Measurements from ENCODE around the gene ZNF638.

Gene ZNF638

GRCh38 chr2:71446505-71446904, 114.9 kb downstream of the ZNF638 start:
- Histone ChIP-seq H3K9ac (ENCODE audit: low read length) (no peak overlapping the region), H3K27ac (ENCODE audit: low read length) (no peak overlapping the region), H3K79me2 (ENCODE audit: low read length) (no peaks in the 10 kb centered on the region), H3K4me3 (ENCODE audit: low read length) (no peak overlapping the region), H3K36me3 (replicated peaks; ENCODE audit: low read depth, low read length) (peaks cover 3% of the 10 kb centered on the region), H4K20me1 (ENCODE audit: insufficient read depth, low read length) (no peaks in the 10 kb centered on the region), H2AFZ (ENCODE audit: low read depth, low read length) (no peak overlapping the region), H3K4me2 (ENCODE audit: low read length) (no peak overlapping the region), H3K9me3 (ENCODE audit: insufficient read depth, low read length) (no peaks in the 10 kb centered on the region), H3K27me3 (ENCODE audit: low read depth, low read length) (no peaks in the 10 kb centered on the region), H3K4me1 (ENCODE audit: low read length) (no peaks in the 10 kb centered on the region)
- TF ChIP-seq, protein P1, sequence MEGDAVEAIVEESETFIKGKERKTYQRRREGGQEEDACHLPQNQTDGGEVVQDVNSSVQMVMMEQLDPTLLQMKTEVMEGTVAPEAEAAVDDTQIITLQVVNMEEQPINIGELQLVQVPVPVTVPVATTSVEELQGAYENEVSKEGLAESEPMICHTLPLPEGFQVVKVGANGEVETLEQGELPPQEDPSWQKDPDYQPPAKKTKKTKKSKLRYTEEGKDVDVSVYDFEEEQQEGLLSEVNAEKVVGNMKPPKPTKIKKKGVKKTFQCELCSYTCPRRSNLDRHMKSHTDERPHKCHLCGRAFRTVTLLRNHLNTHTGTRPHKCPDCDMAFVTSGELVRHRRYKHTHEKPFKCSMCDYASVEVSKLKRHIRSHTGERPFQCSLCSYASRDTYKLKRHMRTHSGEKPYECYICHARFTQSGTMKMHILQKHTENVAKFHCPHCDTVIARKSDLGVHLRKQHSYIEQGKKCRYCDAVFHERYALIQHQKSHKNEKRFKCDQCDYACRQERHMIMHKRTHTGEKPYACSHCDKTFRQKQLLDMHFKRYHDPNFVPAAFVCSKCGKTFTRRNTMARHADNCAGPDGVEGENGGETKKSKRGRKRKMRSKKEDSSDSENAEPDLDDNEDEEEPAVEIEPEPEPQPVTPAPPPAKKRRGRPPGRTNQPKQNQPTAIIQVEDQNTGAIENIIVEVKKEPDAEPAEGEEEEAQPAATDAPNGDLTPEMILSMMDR (IDR thresholded peaks at IDR 0.05; ENCODE audit: low read depth, low read length) = no peak
- no peak for TF ChIP-seq EZH2phosphoT487 (IDR thresholded peaks at IDR 0.05; ENCODE audit: low read depth)

DNA sequence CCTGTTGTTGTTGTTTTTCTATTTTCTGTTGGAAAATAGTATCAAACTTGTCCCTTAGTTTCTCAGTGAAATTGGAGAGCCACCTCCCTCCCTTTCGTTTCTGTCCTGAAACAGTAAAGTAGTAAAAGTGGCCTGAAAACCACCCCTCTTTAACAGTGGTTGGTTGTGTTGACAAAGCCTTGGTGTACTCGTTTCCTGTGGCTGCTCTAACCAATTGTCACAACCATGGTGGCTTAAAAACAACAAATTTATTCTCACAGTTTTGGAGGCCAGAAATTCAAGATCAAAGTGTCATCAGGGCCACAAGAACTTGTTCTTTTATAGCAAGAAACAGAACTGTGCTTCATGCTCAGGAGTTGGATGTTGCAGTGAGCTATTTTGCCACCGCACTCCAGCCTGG, 117.8 kb downstream of the ZNF638 start:
- Histone ChIP-seq H3K79me2 (ENCODE audit: low read length) (no peaks in the 10 kb centered on the region), H4K20me1 (ENCODE audit: insufficient read depth, low read length) (no peaks in the 10 kb centered on the region), H3K4me1 (ENCODE audit: low read length) (no peaks in the 10 kb centered on the region), H3K36me3 (replicated peaks; ENCODE audit: low read depth, low read length) (no peaks in the 10 kb centered on the region), H2AFZ (ENCODE audit: low read depth, low read length) (no peak overlapping the region), H3K9ac (ENCODE audit: low read length) (no peak overlapping the region), H3K27ac (ENCODE audit: low read length) (no peak overlapping the region), H3K4me3 (ENCODE audit: low read length) (no peak overlapping the region), H3K9me3 (ENCODE audit: insufficient read depth, low read length) (no peaks in the 10 kb centered on the region), H3K4me2 (ENCODE audit: low read length) (no peak overlapping the region), H3K27me3 (ENCODE audit: low read depth, low read length) (no peaks in the 10 kb centered on the region)
- TF ChIP-seq, protein P1 (IDR thresholded peaks at IDR 0.05; ENCODE audit: low read depth, low read length) = no peak
- TF ChIP-seq EZH2phosphoT487 (IDR thresholded peaks at IDR 0.05; ENCODE audit: low read depth) = no peak

DNA sequence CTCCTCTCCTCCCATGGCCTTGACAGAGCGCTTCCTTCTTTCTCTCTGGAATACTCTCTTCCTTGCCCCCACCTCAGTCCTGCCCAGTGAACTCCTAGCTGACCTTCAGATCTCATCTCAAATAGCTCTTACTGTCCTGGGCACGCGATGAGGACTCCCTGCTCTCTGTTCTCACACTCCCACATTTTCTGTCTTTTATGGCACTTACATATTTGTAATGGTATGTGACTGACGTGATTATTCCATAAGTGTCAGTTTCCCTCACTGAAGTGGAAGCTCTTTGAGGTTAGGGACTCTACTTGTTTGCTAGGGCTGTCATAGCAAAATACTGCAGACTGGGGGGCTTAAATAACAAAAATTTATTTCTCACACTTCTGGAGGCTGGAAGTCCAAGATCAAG, 120.1 kb downstream of the ZNF638 start:
- Histone ChIP-seq H3K79me2 (ENCODE audit: low read length) (no peaks in the 10 kb centered on the region), H3K9ac (ENCODE audit: low read length) (no peak overlapping the region), H3K4me1 (ENCODE audit: low read length) (no peaks in the 10 kb centered on the region), H2AFZ (ENCODE audit: low read depth, low read length) (no peak overlapping the region), H3K27ac (ENCODE audit: low read length) (no peak overlapping the region), H3K9me3 (ENCODE audit: insufficient read depth, low read length) (no peaks in the 10 kb centered on the region), H3K4me3 (ENCODE audit: low read length) (no peak overlapping the region), H4K20me1 (ENCODE audit: insufficient read depth, low read length) (no peaks in the 10 kb centered on the region), H3K4me2 (ENCODE audit: low read length) (no peak overlapping the region), H3K36me3 (replicated peaks; ENCODE audit: low read depth, low read length) (no peaks in the 10 kb centered on the region), H3K27me3 (ENCODE audit: low read depth, low read length) (no peaks in the 10 kb centered on the region)
- TF ChIP-seq EZH2phosphoT487 (IDR thresholded peaks at IDR 0.05; ENCODE audit: low read depth) = no peak
- TF ChIP-seq, protein P1 (IDR thresholded peaks at IDR 0.05; ENCODE audit: low read depth, low read length) = no peak

- no peak overlapping the region for H2AFZ ChIP-seq (ENCODE audit: low read depth, low read length)
- H3K4me1 ChIP-seq (ENCODE audit: low read length) = no peaks in the 10 kb centered on the region
- H4K20me1 ChIP-seq (ENCODE audit: insufficient read depth, low read length) = no peaks in the 10 kb centered on the region
- no peaks in the 10 kb centered on the region for H3K79me2 ChIP-seq (ENCODE audit: low read length)
- H3K9ac ChIP-seq (ENCODE audit: low read length) = no peak overlapping the region
- H3K4me3 ChIP-seq (ENCODE audit: low read length) = no peak overlapping the region
- no peak overlapping the region for H3K27ac ChIP-seq (ENCODE audit: low read length)
- H3K9me3 ChIP-seq (ENCODE audit: insufficient read depth, low read length) = no peaks in the 10 kb centered on the region
- H3K4me2 ChIP-seq (ENCODE audit: low read length) = no peak overlapping the region
- H3K36me3 ChIP-seq (replicated peaks; ENCODE audit: low read depth, low read length) = no peaks in the 10 kb centered on the region
- H3K27me3 ChIP-seq (ENCODE audit: low read depth, low read length) = no peaks in the 10 kb centered on the region
- TF ChIP-seq, protein P1 (IDR thresholded peaks at IDR 0.05; ENCODE audit: low read depth, low read length) = no peak
- no peak for TF ChIP-seq EZH2phosphoT487 (IDR thresholded peaks at IDR 0.05; ENCODE audit: low read depth)
Observed at GRCh38 chr2:71452565-71452964, 121.0 kb downstream of the ZNF638 start.

Data from OCI-LY3 (cell line).